Measurements from ENCODE around the gene CLCN7. TPM values are rescaled to one million over a fixed set of nuclear protein-coding genes. Genes with fewer than 3 reads are reported as not detected.
A peak's percentile ranks its signal among the peaks of the same experiment; 100 is the strongest.

Gene CLCN7
- total RNA-seq, 1 donor from 2014 or later = 29.5 TPM

- DNase-seq = peak; percentile 45
Observed at GRCh38 chr16:1430759-1431496, 43.9 kb downstream of the CLCN7 start, which contains the start of gene PERCC1. TSS of gene PERCC1 (plus strand) at chr16:1431078. CDS start at chr16:1432594, 1,516 bp downstream.

DNA sequence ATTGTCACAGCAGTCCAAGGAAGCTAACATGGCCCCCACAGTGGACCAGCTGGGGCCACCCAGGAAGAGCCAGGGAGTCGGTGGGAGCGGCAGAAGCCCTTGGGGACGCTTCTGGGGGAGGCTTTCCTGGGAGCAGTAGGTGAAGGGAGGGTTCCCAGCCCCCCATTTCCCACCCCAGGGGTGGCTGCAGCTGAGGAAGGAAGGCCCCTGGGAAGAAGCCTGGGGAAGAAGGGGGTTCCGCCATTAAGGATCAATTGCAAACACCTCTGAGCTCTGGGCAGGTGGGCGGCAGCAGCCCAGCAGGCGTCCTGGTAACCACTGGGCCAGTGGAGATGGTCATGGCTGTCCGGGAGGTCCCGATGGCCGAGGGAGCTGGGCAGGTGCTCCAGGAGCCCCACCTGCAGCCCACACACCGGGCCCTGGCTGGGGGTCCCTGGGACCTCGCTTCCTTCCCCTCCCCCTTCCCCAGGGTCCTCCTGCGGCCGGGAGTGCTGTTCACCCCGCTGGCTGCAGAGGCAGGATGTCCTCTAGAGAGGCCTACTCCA, 44.5 kb downstream of the CLCN7 start:
- no peak for DNase-seq

DNA sequence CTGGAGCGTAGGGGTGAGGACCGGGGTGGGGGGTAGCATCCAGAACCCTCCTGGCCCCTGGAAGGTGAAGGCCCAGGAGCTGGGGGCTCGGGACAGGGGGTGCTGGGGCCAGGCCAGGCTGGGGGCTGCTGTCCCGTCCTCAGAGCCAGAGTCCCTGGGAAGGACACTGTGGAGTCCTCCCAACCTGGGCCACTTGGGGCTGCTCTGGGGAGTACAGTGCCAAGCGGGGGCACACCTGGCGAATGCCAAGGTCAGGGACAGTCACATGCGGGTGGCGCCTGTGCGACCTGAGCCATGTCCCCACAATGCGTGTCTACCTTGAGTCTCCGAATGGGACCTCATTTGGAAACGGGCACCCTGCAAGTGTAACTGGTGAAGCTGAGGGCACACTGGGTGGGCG, 45.2 kb downstream of the CLCN7 start:
- DNase-seq = no peak

GRCh38 chr16:1429012-1429411, 45.8 kb downstream of the CLCN7 start:
- DNase-seq = no peak

DNA sequence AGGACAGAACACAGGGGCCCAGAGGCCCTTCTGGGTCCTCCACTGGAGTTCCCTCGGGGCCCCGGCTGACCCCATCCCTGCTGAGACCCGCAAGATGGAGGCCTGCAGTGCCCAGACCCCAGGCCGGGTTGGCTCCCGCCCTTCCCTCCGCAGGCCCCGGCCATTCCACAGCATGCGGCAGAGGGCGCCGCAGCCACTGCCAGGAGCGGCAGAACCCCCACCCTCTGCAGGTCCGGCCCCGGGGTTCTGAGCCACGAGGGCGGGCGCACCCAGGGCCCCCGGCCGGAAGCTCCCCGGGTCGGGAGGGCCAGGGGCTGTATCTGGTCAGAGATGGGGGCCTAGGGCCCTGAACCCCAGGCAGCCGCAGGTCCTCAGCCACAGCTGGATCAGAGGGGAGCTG, 46.3 kb downstream of the CLCN7 start:
- peak; percentile 28 for DNase-seq

DNA sequence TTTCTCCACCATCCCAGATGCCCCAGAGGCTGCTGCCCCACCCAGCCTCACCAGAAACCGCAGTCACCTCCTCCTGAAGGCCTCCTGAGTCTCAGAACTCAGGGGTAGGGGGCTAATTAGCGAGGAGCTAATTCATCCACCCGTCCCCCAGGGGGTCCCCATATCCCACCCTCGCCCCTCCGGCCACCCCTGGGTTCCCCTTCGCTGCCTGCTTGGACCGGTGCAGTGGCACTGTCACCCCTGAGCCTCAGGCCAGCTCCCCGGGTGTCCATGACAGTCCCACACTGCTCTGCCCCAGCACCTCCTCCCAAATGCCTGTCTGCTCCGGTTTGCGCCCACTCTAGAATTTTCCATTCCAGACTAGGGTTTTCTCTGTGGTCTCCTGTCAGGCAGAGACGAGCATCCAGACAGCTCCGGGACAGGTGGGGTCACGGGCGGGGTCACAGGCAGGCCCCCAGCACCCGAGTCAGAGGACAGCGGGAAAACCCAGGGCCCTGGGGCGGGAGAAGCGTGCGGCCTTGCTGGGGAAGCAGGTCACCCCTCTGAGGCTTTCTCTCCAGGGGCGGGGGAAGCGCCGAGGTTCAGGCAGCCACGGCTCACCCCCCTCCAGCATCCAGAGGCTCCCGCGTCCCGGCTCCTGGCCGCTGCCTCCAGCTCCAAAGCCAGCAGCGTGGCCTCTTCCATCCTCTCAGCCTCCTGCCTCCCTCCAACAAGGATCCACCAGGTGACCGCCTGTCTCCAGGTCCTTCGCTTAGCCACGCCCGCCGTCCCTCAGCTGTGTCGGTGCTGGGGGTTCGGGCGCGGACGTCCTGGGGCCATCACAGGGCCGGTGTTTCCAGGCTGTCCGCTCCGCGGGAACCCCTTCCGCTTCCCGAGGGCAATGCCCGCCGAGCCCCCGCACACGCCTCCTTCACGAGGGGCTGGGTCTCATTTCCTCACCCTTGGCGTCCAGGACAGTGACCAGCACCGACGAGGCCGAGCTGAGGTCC, 47.1 kb downstream of the CLCN7 start:
- DNase-seq = no peak

- no peak for DNase-seq
Observed at GRCh38 chr16:1426734-1427471, 47.9 kb downstream of the CLCN7 start.

DNA sequence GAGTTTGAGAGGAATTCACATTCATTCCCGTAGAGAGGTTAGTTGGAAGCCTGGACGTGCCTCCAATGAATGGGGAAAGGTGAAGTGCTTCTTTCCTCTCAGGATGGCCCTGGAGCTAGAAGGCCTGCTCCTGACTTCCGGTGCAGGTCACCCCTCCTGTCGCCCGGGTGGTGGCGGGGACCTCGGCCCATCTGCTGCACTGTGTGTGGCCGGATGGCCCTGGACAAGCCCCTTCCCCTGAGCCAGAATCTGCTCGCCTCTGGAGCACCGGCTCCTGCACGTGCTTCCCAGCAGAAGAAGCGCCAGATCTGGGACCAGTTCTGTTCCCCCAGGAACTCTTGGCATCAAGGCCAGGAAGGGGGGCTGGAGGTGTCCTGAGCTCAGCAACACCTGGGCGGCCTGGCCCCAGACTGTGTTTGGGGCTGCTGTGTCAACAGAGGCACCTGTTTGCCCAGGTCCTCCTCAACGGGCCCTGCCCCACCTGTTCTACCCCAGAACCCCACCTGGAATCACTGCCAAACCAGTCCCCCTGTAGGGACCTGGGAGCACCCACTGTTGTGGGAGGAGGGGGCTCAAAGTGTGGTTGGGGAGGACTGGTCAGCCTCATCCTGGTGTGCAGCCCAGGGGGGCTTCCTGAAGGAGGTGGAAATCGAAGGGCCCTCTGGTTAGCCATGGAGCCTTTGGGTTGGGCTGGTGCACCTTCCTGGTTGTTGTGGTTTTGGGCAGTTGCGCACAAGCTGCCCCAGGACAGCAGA, 49.0 kb downstream of the CLCN7 start:
- DNase-seq = no peak

DNA sequence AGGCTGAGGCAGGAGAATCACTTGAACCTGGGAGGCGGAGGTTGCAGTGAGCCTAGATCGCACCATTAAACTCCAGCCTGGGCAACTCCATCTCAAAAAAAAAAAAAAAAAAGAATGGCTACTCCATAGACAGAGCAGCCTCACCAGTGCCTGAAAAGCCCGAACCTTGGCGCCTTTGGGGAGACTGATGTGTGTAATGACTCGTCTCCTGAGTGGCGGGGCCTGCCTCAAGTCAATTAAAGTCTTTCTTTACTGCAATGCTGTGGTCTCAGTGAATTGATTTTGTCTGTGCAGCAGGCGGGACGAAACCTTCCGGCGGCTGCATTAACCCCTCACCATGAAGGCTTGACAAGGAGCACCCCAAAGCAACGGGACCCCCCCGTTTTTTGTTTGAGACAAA, 50.8 kb downstream of the CLCN7 start:
- DNase-seq = no peak

GRCh38 chr16:1422076-1422475, 52.8 kb downstream of the CLCN7 start:
- DNase-seq = no peak

DNA sequence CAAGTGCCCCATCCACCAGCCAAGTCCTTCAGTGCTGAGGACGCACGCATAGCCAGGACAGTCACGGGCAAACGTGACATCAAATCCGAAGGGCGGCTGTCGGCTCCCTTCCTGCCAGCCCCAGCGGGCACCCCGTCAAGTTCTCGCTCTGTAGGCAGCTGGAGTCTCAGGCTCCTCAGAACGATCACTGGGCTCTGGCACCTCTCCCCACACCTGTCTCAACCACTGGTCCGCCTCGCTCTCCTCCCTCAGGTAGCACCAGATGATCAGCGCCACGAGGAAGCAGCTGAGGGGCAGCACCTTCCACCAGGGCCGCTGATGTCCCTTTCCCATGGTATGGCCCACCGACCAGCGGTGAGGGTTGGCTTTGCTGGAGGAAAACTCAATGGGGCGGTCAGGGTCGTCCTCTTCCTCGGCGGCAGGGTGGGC, 54.7 kb downstream of the CLCN7 start:
- no peak for DNase-seq

DNA sequence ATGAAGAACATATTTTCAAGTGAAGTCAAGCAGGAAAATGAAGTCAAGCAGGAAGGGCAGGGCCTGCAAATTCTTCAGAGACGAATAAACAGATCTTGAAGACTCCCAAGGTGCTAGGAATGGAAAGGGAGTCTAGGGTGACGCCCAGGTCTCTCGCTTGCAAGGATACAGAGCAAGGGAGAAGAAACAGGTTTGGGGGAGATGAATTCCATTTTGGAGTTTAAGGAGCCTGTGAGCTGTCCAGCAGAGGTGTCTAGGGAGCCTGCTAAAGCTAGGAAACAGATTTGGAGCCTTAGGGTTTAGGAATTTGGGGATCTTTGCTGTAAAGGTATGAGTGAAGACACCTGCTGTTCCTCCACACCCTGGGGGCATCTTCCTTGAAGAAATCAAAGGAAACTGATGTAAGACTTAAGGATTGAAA, 58.3 kb downstream of the CLCN7 start:
- DNase-seq = peak; percentile 19

DNA sequence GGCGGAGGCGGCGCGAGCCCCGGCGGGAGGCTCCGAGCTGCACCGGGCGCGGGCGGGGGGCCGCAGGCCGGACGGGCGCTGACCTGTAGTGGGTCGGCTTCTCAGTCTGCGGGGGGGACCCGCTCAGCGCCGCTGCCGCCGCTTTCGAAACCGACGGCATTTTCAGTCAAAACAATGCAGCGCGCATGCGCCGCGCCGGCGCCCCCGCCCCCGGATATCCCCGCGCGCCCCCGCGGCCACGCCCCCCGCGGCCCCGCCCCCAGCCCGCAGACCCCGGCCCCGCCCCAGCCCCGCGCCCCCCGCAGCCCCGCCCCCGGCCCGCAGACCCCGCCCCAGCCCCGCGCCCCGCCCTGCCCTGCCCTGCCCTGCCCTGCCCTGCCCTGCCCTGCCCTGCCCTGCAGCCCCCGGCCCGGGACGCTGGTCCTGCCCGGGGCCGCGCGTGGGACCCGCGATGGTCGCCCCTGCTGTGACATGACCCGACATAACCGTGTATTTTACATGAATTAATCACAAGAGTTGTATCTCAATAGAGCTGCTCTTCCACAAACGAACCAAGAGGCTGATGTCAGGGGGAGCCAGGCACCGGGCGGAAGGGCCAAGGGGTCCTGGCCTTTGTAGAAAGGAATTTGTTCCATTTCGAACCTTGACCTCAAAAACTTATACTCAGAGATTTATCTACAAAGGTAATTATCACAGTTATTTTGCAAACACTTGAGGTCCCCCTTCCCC, 60.1 kb downstream of the CLCN7 start, which contains the start of gene UNKL:
UNKL (minus strand) TSS at position 173 of the 729 bp plus-strand sequence; CDS start at position 160, 13 bp downstream.
- peak; percentile 83 for DNase-seq

GRCh38 chr16:1413684-1414531, 60.9 kb downstream of the CLCN7 start:
- peak; percentile 47 for DNase-seq

DNA sequence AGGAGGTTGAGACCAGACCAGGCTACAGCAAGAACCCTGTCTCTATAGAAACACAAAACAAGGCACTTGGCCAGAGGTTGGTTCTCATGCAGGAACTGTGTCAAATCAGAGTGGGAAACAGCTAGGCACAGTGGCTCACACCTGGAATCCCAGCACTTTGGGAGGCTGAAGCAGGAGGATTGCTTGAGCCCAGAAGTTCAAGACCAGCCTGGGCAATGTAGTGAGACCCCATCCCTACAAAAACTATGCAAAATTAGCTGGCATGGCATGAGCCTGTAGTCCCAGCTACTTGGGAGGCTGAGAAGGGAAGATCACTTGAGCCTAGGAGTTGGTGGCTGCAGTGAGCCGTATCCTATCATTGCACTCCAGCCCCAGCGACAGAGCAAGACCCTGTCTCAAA, 62.0 kb downstream of the CLCN7 start:
- DNase-seq = no peak

GRCh38 chr16:1408171-1408837, 66.5 kb downstream of the CLCN7 start:
- peak; percentile 95 for DNase-seq

- DNase-seq = peak; percentile 47
Observed at GRCh38 chr16:1407753-1408152, 67.1 kb downstream of the CLCN7 start.

- no peak for DNase-seq
Observed at GRCh38 chr16:1403733-1404132, 71.1 kb downstream of the CLCN7 start.

DNA sequence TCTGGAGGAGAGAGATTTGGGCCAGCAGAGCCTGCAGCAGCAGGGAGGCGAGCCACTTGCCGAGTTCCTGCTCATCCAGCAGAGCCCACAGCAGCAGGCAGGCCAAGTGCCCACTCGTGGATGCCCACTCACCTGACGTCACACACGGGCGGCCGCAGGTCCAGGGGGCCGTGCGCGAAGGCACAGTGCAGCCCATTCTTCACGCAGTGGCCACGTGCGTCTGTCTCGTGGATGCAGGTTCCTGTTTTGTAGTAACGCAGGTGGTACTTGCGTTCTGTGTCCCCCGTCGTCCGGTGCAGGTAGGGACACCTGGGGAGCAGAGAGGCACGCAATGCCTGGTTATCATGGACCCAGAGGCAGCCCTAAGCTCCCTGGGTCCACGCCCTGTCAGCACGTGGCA, 71.8 kb downstream of the CLCN7 start:
- no peak for DNase-seq

All from tongue (tissue), 2 donors.